GDM1 (cell line): ENCODE data around the gene FCHSD2.

Experiments
- DNase-seq: peaks from one replicate; lab custom pipeline; 2025; lab: John Stamatoyannopoulos, UW

FCHSD2 gene

GRCh38 chr11:73172992-73173656 lies 31.0 kb upstream of the FCHSD2 start:
- no peak for DNase-seq

- DNase-seq = no peak
Measured at GRCh38 chr11:73171436-73172161, 29.5 kb upstream of the FCHSD2 start.

- DNase-seq = no peak
Measured at GRCh38 chr11:73170140-73170539, 28.0 kb upstream of the FCHSD2 start.

GRCh38 chr11:73168925-73169579 lies 26.9 kb upstream of the FCHSD2 start:
- no peak for DNase-seq

GRCh38 chr11:73167363-73167954 lies 25.3 kb upstream of the FCHSD2 start:
- no peak for DNase-seq

- peak; percentile 49 for DNase-seq
Measured at GRCh38 chr11:73164803-73165540, 22.9 kb upstream of the FCHSD2 start.

- no peak for DNase-seq
Measured at GRCh38 chr11:73163638-73164174, 21.6 kb upstream of the FCHSD2 start.

GRCh38 chr11:73162196-73162740 lies 20.1 kb upstream of the FCHSD2 start:
- no peak for DNase-seq

- no peak for DNase-seq
Measured at GRCh38 chr11:73160005-73160760, 18.1 kb upstream of the FCHSD2 start.

GRCh38 chr11:73159297-73159696 lies 17.2 kb upstream of the FCHSD2 start:
- DNase-seq = no peak

GRCh38 chr11:73158356-73159051 lies 16.4 kb upstream of the FCHSD2 start:
- DNase-seq = no peak

GRCh38 chr11:73157101-73158010 lies 15.2 kb upstream of the FCHSD2 start:
- DNase-seq = no peak

- no peak for DNase-seq
Measured at GRCh38 chr11:73156686-73157085, 14.6 kb upstream of the FCHSD2 start.

GRCh38 chr11:73156114-73156513 lies 14.0 kb upstream of the FCHSD2 start:
- DNase-seq = no peak

GRCh38 chr11:73155102-73155501 lies 13.0 kb upstream of the FCHSD2 start:
- DNase-seq = no peak

GRCh38 chr11:73154178-73154577 lies 12.1 kb upstream of the FCHSD2 start:
- peak; percentile 97 for DNase-seq

GRCh38 chr11:73152861-73153483 lies 10.9 kb upstream of the FCHSD2 start:
- no peak for DNase-seq

GRCh38 chr11:73152086-73152853 lies 10.2 kb upstream of the FCHSD2 start:
- DNase-seq = no peak
